ENCODE data around the gene URB2. TPM values are rescaled to one million over a fixed set of nuclear protein-coding genes. Genes with fewer than 3 reads are reported as not detected.

Gene URB2
- total and polyA plus RNA-seq, 2 of the 13 experiments (the other 11 are each of a cell fraction or from before 2014, with no cell fraction given): 4.0 to 17.6 TPM

DNA sequence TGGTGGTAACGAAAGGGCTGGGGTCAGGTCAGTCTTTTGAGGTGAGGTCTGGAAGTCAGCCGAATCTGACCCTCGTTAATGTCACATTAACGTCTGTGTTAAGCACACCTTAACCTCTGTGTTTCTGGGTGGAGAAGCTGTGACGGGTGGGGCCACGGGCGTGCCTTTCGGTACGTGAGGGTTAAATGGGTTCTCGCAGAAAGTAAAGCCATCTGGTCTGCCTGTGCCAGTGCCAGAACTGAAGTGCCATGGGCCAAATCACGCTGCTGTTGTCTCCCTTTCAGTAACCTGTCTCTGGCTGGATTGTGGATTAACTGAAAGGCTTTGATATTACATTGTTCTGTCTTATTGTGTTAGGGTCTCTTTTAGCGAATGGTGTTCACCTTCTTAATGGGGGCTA is 14.4 kb downstream of the URB2 start:
- no TSS peak for BruUV-seq (replicated peaks)
- no peak for ATAC-seq
- CTCF ChIA-PET (ENCODE audit: low intra/inter-chr PET ratio, low total read pairs): no interaction called here

More for the DNA sequence above, 14.4 kb downstream of the URB2 start:
- POLR2A ChIA-PET: no interaction called here
- Histone ChIP-seq H3K27me3 (ENCODE audit: control insufficient read depth in 1 of 2, insufficient read depth in 2 of 2, low read length in 2 of 2) (no peaks in the 10 kb centered on the region), H3K9me3 (ENCODE audit: low read length) (no peaks in the 10 kb centered on the region), H3K36me3 (replicated peaks in 1 of 2; ENCODE audit: control insufficient read depth in 1 of 2, insufficient read depth in 2 of 2, low read length in 2 of 2) (peaks cover 19 to 66% of the 10 kb centered on the region in 2 experiments), H3K4me3 (replicated peaks in 1 of 3; ENCODE audit: insufficient read depth in 1 of 3, low read depth in 2 of 3, low read length in 3 of 3) (no peak overlapping the region), H3K27ac (ENCODE audit: extremely low read length, insufficient read depth, low read length) (no peak overlapping the region), H4K20me1 (ENCODE audit: insufficient read depth, low read length) (no peaks in the 10 kb centered on the region), H2AFZ (ENCODE audit: low read length) (no peak overlapping the region), H3K4me2 (ENCODE audit: low read depth, low read length) (no peak overlapping the region), H3K79me2 (ENCODE audit: insufficient read depth, low read length) (peaks cover 4% of the 10 kb centered on the region), H3K4me1 (ENCODE audit: insufficient read depth, low read length) (no peaks in the 10 kb centered on the region), H3K9ac (ENCODE audit: insufficient read depth, low read depth, low read length) (no peak overlapping the region)
- no peak for TF ChIP-seq BORCS8-MEF2B (CRISPR knock-in tag; IDR thresholded peaks at IDR 0.05)
- TF ChIP-seq, protein P1, sequence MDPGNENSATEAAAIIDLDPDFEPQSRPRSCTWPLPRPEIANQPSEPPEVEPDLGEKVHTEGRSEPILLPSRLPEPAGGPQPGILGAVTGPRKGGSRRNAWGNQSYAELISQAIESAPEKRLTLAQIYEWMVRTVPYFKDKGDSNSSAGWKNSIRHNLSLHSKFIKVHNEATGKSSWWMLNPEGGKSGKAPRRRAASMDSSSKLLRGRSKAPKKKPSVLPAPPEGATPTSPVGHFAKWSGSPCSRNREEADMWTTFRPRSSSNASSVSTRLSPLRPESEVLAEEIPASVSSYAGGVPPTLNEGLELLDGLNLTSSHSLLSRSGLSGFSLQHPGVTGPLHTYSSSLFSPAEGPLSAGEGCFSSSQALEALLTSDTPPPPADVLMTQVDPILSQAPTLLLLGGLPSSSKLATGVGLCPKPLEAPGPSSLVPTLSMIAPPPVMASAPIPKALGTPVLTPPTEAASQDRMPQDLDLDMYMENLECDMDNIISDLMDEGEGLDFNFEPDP (CRISPR knock-in tag; conservative IDR thresholded peaks at IDR 0.05): no peak
- no peak for TF ChIP-seq JUNB (CRISPR knock-in tag; IDR thresholded peaks at IDR 0.05; ENCODE audit: borderline replicate concordance)
- no peak for TF ChIP-seq SSRP1 (CRISPR knock-in tag; IDR thresholded peaks at IDR 0.05)
- TF ChIP-seq ZMAT3 (CRISPR knock-in tag; conservative IDR thresholded peaks at IDR 0.05): no peak
- no peak for TF ChIP-seq FOXJ3 (CRISPR knock-in tag; IDR thresholded peaks at IDR 0.05; ENCODE audit: borderline replicate concordance)
- no peak for TF ChIP-seq ZSCAN12 (CRISPR knock-in tag; IDR thresholded peaks at IDR 0.05)
- TF ChIP-seq SETDB1 (CRISPR knock-in tag; IDR thresholded peaks at IDR 0.05; ENCODE audit: borderline replicate concordance): no peak
- TF ChIP-seq ZSCAN9 (CRISPR knock-in tag; IDR thresholded peaks at IDR 0.05; ENCODE audit: borderline replicate concordance): no peak
- TF ChIP-seq KAT8 (CRISPR knock-in tag; IDR thresholded peaks at IDR 0.05): no peak
- TF ChIP-seq ZNF547 (CRISPR knock-in tag; IDR thresholded peaks at IDR 0.05): no peak
- TF ChIP-seq, protein P2, sequence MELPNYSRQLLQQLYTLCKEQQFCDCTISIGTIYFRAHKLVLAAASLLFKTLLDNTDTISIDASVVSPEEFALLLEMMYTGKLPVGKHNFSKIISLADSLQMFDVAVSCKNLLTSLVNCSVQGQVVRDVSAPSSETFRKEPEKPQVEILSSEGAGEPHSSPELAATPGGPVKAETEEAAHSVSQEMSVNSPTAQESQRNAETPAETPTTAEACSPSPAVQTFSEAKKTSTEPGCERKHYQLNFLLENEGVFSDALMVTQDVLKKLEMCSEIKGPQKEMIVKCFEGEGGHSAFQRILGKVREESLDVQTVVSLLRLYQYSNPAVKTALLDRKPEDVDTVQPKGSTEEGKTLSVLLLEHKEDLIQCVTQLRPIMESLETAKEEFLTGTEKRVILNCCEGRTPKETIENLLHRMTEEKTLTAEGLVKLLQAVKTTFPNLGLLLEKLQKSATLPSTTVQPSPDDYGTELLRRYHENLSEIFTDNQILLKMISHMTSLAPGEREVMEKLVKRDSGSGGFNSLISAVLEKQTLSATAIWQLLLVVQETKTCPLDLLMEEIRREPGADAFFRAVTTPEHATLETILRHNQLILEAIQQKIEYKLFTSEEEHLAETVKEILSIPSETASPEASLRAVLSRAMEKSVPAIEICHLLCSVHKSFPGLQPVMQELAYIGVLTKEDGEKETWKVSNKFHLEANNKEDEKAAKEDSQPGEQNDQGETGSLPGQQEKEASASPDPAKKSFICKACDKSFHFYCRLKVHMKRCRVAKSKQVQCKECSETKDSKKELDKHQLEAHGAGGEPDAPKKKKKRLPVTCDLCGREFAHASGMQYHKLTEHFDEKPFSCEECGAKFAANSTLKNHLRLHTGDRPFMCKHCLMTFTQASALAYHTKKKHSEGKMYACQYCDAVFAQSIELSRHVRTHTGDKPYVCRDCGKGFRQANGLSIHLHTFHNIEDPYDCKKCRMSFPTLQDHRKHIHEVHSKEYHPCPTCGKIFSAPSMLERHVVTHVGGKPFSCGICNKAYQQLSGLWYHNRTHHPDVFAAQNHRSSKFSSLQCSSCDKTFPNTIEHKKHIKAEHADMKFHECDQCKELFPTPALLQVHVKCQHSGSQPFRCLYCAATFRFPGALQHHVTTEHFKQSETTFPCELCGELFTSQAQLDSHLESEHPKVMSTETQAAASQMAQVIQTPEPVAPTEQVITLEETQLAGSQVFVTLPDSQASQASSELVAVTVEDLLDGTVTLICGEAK (IDR thresholded peaks at IDR 0.05): no peak
- TF ChIP-seq, protein P2 (CRISPR knock-in tag; IDR thresholded peaks at IDR 0.05): no peak
- WGBS (ENCODE audit: low lambda C conversion rate): 97% methylated on average over 12 of the region's 12 CpGs
- FAIRE-seq (no peak), DNase-seq (ENCODE audit: low spot score) (no peak)
- intact Hi-C loops (cut with micrococcal nuclease; ENCODE audit: unreplicated experiment) (no loop called here), in situ Hi-C loops (cut with HindIII; ENCODE audit: extremely low pct_ligation_motif_present, low pct_unique_long_range_greater_than_20kb) (no loop called here)
